Skin epidermis (tissue), 12 donors: Measurements from ENCODE around the gene FAM241B.

Experiments used
- H3K27ac ChIP-seq, 21 experiments: fragments of 200-600 bp; sonication (generic) in 11 of 21; one replicate each; pipeline ENCODE4 v1.5.0; 2020; ENCODE audit warnings: mild to moderate bottlenecking in 3 of 21, inconsistent platforms in 2 of 21, moderate library complexity in 2 of 21
- H3K4me3 ChIP-seq, 7 experiments: fragments of 200-600 bp; sonication (generic) in 2 of 7; one replicate each; pipeline ENCODE4 v1.5.0; 2020; ENCODE audit warnings: inconsistent platforms in 2 of 7, mild to moderate bottlenecking in 2 of 7, moderate library complexity in 1 of 7

FAM241B gene

GRCh38 chr10:69633673-69634635 is 3.9 kb downstream of the FAM241B start:
- Histone ChIP-seq H3K4me3 (no peak overlapping the region), H3K27ac (no peak overlapping the region)

DNA sequence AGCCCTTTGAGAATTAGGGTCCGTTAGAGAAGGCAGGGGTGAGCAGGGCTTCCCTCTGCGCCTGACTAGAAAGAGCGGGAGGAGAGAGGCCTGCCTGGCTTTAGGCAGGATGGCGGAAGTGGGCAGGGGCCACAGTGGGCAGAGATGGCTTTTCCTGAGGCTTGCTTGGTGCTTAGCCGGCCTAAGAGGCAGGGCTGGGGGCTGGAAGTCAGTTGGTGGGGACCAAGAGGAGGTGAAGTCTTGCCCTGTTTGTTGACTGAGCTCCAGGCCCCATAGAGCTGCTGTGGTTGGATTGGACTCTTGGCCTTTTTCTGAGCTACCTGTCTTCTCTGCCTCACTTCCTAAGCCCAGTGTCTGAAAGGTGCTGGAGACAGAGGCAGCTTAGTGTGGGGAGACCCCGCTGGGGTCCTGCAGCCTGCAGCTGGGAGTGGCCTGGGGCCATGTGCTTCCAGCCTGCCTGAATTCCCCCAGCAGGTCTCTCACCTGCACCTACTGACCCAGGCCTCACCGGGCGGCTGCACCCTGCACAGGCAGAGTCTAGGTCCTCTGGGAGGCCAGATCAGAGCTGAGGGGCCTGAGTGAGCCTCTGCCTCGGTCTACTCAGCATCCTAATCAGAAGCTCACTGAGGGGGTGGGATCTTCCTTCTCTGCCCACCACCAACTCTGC is 4.8 kb downstream of the FAM241B start:
- Histone ChIP-seq H3K27ac (no peak overlapping the region), H3K4me3 (no peak overlapping the region)

DNA sequence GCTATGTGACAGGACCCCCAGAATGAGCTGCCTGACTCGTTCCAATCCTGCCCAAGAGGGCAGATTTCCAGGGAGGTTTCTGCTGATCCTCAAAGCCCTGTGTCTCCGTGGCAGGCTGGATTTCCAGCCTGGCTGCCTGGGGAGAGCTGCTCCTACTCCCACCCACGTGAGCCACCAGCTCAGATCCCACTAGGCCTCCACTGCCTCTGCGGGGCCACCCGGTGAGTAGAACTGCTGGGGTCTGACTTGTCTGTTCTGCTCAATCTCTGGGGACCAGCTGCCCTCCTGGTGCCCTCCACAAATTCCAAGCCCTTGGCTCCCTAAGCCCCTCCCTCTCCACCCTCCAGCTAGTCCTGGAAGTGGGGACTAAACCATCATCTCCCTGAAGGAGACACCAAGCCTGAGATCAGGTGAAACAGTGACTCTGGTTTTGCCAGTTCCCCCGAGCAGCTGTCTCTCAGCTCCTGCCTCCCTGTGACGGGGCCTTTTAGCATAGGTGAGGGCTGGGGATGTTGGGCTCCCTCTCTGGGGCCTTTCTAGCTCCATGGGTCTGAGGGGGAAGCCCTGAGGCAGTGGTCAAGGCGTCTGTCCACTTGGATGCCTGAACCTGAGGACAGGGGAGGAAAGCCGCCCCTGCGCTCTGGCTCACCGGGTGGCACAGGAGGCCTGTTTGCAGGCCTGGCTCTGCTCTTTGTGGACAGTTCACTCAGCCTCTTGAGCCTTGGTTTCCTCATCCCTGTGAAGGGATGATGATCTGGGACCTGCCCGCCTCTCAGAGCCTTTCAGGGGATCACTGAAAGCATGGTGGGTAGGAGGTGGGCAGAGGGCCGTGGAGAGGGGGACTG is 5.6 kb downstream of the FAM241B start:
- Histone ChIP-seq H3K4me3 (no peak overlapping the region), H3K27ac (no peak overlapping the region)

DNA sequence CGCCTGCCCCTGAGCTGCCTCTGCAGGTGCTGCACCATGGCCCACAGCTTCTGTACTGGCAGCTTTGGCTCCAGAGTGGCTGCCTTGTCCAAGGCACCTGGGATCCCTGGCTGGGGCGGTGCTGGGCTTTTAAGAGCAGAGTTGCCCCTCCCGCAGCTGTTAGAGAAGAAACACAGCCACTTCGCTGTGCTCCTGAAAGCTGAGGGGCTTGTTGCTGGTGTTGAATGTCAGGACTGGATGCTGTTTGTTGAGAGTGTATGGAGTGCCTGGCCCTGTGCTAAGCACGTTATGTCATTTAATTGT is 6.2 kb downstream of the FAM241B start:
- no peak overlapping the region for H3K27ac ChIP-seq
- H3K4me3 ChIP-seq, result no peak overlapping the region

GRCh38 chr10:69636626-69637605 is 6.9 kb downstream of the FAM241B start:
- Histone ChIP-seq H3K27ac (no peak overlapping the region), H3K4me3 (no peak overlapping the region)

GRCh38 chr10:69638642-69639041 is 8.6 kb downstream of the FAM241B start:
- no peak overlapping the region for H3K4me3 ChIP-seq
- no peak overlapping the region for H3K27ac ChIP-seq

- Histone ChIP-seq H3K4me3 (no peak overlapping the region), H3K27ac (peak overlapping the region in 4 of 21 experiments; percentile 5 to 37 (median 20))
Observed at GRCh38 chr10:69639291-69640195, 9.5 kb downstream of the FAM241B start.

DNA sequence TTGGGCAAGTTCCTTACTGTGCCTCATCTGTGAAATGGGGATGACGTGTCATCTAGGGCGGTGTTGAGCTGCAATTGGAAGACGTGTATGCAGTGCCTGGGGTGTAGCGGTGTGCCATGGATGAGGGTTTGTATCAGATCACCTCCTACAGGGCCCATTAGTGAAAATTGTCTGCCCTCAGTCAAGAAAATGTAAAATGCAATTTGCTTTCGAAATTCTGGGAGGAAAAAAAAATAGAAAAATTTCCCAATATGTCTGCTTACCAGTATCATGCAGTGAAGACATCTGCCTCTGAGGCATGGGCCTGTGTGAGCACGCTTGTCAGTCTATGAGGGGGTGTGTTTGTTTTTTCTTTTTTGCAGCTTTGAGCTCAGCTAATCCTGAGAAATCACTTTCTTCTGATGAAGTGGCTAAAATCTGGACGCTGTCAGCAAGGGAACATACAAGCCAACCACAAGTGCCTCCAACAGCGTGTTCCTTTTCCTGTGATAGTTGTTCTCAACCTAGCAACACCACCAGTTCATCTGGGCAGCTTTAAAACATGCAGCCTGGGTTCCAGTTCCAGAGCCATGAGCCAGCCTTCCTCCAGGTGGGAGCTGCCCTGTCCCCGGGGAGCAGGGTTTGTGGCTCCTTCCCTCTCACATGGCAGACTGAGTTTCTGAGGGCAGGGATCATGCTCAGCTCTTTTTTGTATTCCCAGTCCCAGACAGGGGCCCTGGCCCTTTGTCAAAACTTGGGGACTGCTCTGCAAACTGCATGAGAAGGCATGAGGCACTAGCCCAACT is 10.3 kb downstream of the FAM241B start:
- no peak overlapping the region for H3K4me3 ChIP-seq
- peak overlapping the region in 2 of 21 experiments; percentile 30 to 38 for H3K27ac ChIP-seq

GRCh38 chr10:69641261-69641980 is 11.4 kb downstream of the FAM241B start:
- Histone ChIP-seq H3K4me3 (no peak overlapping the region), H3K27ac (peak overlapping the region in 1 of 21 experiments; percentile 38)

DNA sequence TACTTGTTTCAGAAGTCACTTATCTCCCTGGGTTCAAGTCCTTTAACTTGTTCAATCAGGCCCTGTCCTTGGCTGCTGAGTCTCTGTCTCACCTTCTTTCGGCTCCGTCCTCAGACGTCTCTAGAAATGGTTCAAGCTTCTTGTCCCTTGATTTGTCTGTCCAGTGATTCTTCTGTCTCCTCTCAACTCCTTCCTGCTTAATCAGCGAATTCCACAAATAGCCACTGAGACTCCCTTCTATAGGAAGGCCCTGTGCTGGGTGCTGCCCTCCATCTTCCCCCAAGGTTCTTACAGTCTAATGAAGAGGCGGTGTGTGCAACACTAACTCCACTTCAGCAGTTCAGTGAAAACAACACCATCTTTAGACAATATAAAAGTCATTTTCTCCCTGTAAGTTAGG is 12.7 kb downstream of the FAM241B start:
- H3K27ac ChIP-seq, result no peak overlapping the region

DNA sequence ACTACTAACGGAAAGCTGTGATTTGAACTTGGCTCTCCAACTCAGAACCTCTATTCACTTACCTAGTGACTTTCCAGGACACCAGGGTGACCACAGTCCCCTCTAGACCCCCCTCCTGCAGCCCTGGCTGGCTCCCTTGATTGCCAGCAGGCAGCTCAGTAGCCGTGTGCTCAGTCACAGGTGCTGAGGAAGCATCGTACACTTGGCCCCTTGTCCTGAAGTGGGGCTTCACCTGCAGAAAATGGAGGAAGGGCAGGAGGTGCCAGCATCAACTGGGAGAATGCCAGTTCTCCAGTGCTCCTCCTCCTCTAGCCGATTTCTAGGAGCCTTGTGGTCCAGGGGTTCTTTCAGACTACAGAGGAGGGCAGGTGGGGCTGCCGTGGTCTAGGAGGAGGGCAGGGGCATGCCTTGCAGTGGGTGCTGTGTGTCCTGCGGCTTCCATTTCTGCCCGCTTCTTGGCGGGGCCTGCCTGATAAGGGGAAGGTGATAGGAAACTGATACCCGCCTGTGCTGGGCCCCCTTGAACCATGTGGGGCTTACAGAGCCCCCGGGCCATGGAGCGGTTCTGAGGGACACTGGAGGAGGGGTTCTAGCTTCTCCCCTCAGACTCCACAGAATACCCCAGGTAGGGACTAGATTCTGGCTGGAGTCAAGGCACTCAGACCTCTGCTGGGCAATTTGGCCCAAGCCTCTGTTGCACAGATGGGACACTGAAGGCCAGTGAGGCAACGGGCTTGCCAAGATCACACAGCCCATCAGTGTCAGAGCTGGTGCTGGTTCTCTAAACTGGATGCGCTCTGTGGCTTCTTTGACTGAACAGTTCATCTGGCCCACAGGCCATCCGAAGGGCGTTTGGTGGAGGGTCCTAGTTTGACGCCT is 14.0 kb downstream of the FAM241B start:
- Histone ChIP-seq H3K4me3 (no peak overlapping the region), H3K27ac (no peak overlapping the region)

More for the DNA sequence above, 12.7 kb downstream of the FAM241B start:
- no peak overlapping the region for H3K4me3 ChIP-seq

GRCh38 chr10:69644658-69645295 is 14.7 kb downstream of the FAM241B start:
- no peak overlapping the region for H3K27ac ChIP-seq

DNA sequence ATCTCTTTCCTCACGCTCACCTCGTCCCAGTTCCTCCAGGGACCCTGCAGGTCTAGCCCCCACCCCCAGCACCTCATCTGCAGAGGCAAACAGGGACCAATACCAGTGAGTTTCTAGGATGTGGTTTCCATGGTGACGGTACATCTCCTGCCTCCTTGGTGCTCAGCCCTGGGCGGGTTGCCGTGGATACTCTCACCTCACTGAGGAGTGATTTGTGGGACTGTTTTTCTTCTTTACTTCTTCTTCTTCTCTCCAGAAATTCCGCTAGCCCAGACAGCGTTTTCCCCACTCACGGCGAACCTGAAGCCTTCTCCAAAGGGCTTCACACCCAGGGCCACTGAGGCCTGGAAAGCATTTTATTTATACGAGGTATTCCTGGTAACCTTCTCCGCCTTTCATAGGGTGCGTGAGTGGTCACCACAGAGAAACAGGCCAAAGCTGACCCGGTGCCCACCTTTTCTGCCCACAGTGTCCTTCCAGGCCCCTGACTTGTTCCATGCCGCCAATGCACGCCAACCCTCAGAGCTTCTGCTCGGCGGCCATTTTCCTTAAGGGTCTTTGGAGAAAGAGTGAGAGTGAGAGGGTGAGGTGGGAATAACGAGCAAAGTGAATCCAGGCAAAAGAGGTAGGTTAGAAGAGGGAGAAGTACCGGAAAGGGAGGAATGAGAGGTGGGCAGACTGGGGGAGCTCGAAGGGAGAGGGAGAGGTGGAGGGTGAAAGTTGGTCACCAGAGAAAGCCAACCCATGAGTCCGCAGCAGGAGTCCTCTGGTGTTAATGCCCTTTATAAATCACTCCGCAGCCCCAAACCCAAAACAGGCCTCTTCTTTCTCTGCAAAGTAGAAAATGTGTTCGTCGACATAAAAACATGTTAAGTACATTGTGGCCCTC is 15.5 kb downstream of the FAM241B start:
- no peak overlapping the region for H3K4me3 ChIP-seq
- no peak overlapping the region for H3K27ac ChIP-seq

More at GRCh38 chr10:69644658-69645295, 14.7 kb downstream of the FAM241B start:
- no peak overlapping the region for H3K4me3 ChIP-seq
